Measurements from ENCODE around the gene TALDO1. TPM values are rescaled to one million over a fixed set of nuclear protein-coding genes. Genes with fewer than 3 reads are reported as not detected.
A peak's percentile ranks its signal among the peaks of the same experiment; 100 is the strongest.

Gene TALDO1
- total RNA-seq, 1 experiment from 2014 or later, result 446 TPM

- no TSS peak for BruUV-seq (replicated peaks)
- Histone ChIP-seq H3F3A (ENCODE audit: insufficient read depth, low read depth) (peaks cover 3% of the 10 kb centered on the region; the same call in 1 of the 2 replicates), H3K9me2 (ENCODE audit: insufficient read depth) (no peaks in the 10 kb centered on the region), H3K4me3 (no peak overlapping the region), H3K4me2 (no peak overlapping the region), H3K4me1 (replicated peaks; ENCODE audit: insufficient read depth) (peaks cover 8% of the 10 kb centered on the region), H3K79me2 (ENCODE audit: low read depth) (no peaks in the 10 kb centered on the region), H3K9me3 (ENCODE audit: insufficient read depth, low read depth) (no peaks in the 10 kb centered on the region), H4K20me1 (ENCODE audit: insufficient read depth) (no peaks in the 10 kb centered on the region), H3K36me3 (ENCODE audit: low read depth) (no peaks in the 10 kb centered on the region), H3K27me3 (ENCODE audit: insufficient read depth, low read depth) (no peaks in the 10 kb centered on the region), H3K27ac (no peak overlapping the region), H2AFZ (no peak overlapping the region)
- ChIA-PET CTCF (no interaction called here), POLR2A (ENCODE audit: unreplicated experiment) (no interaction called here)
- TF ChIP-seq EZH2 (IDR thresholded peaks at IDR 0.05; ENCODE audit: low read depth) (no peak), CTCF (conservative IDR thresholded peaks at IDR 0.05) (no peak)
- DNase-seq, result peak in 1 of 2 experiments; percentile 30
- intact Hi-C loops (cut with micrococcal nuclease; ENCODE audit: unreplicated experiment), result loop anchor here (5.0 kb wide), 1 partner anchor 52 kb away; the partner anchor contains the start of gene TALDO1
These were observed 52.5 kb downstream of the TALDO1 start for GRCh38 chr11:799641-800316.

- Histone ChIP-seq H2AFZ (no peak overlapping the region), H3F3A (ENCODE audit: insufficient read depth, low read depth) (peaks cover 3% of the 10 kb centered on the region; the same call in 1 of the 2 replicates), H3K9me3 (ENCODE audit: insufficient read depth, low read depth) (no peaks in the 10 kb centered on the region), H3K79me2 (ENCODE audit: low read depth) (no peaks in the 10 kb centered on the region), H4K20me1 (ENCODE audit: insufficient read depth) (no peaks in the 10 kb centered on the region), H3K4me1 (replicated peaks; ENCODE audit: insufficient read depth) (peaks cover 8% of the 10 kb centered on the region), H3K27ac (no peak overlapping the region), H3K36me3 (ENCODE audit: low read depth) (no peaks in the 10 kb centered on the region), H3K4me2 (no peak overlapping the region), H3K4me3 (no peak overlapping the region), H3K9me2 (ENCODE audit: insufficient read depth) (no peaks in the 10 kb centered on the region), H3K27me3 (ENCODE audit: insufficient read depth, low read depth) (no peaks in the 10 kb centered on the region)
- DNase-seq, result no peak
- TF ChIP-seq EZH2 (IDR thresholded peaks at IDR 0.05; ENCODE audit: low read depth), result no peak
- TF ChIP-seq CTCF (conservative IDR thresholded peaks at IDR 0.05), result no peak
- ChIA-PET CTCF (no interaction called here), POLR2A (ENCODE audit: unreplicated experiment) (no interaction called here)
- intact Hi-C loops (cut with micrococcal nuclease; ENCODE audit: unreplicated experiment), result no loop called here
- no TSS peak for BruUV-seq (replicated peaks)
These were observed 53.2 kb downstream of the TALDO1 start for GRCh38 chr11:800473-800872.

- ChIA-PET POLR2A (ENCODE audit: unreplicated experiment) (no interaction called here), CTCF (no interaction called here)
- no peaks in the 10 kb centered on the region for H3K9me3 ChIP-seq (ENCODE audit: insufficient read depth, low read depth)
- DNase-seq, result peak in 1 of 2 experiments; percentile 22
- no peaks in the 10 kb centered on the region for H3K79me2 ChIP-seq (ENCODE audit: low read depth)
- H3K4me1 ChIP-seq (replicated peaks; ENCODE audit: insufficient read depth), result peaks cover 8% of the 10 kb centered on the region
- no peaks in the 10 kb centered on the region for H4K20me1 ChIP-seq (ENCODE audit: insufficient read depth)
- no peaks in the 10 kb centered on the region for H3K27me3 ChIP-seq (ENCODE audit: insufficient read depth, low read depth)
- H3K4me3 ChIP-seq, result no peak overlapping the region
- H3K9me2 ChIP-seq (ENCODE audit: insufficient read depth), result no peaks in the 10 kb centered on the region
- intact Hi-C loops (cut with micrococcal nuclease; ENCODE audit: unreplicated experiment), result no loop called here
- no peak for TF ChIP-seq EZH2 (IDR thresholded peaks at IDR 0.05; ENCODE audit: low read depth)
- TF ChIP-seq CTCF (conservative IDR thresholded peaks at IDR 0.05), result no peak
- H2AFZ ChIP-seq, result no peak overlapping the region
- no TSS peak for BruUV-seq (replicated peaks)
- H3F3A ChIP-seq (ENCODE audit: insufficient read depth, low read depth), result peaks cover 3% of the 10 kb centered on the region; the same call in 1 of the 2 replicates
- no peaks in the 10 kb centered on the region for H3K36me3 ChIP-seq (ENCODE audit: low read depth)
- H3K27ac ChIP-seq, result no peak overlapping the region
- H3K4me2 ChIP-seq, result no peak overlapping the region
These were observed 54.0 kb downstream of the TALDO1 start for GRCh38 chr11:801097-801780.

Measured in PC-9 (cell line).